LNCAP (cell line): ENCODE measurements around the gene SASH1.

Source experiments
- TF ChIP-seq, protein P1 (sequence below): fragments of 450-650 bp; IDR thresholded peaks from 2 replicates; pipeline ENCODE4 v1.5.1; 2017; ENCODE audit warnings: mild to moderate bottlenecking

The SASH1 gene

DNA sequence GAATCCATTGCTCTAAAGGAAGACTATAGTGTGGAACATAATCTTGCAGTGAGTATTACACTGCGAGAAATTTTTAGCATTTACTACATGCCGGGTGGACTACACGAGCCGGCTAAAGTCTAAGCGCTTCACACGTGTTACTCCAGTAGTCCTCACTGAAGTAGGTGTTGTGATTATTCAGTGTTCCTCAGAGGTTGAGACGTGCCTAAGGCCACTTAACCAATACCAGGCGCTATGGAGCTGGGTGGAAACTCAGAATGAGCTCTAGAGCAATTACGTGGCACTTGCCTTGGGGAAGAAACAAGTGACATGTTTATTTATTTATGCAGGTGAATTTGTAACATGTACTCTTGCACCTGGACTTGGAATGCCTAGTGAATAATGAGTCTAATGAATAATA, 46.4 kb downstream of the SASH1 start:
- TF ChIP-seq, protein P1, sequence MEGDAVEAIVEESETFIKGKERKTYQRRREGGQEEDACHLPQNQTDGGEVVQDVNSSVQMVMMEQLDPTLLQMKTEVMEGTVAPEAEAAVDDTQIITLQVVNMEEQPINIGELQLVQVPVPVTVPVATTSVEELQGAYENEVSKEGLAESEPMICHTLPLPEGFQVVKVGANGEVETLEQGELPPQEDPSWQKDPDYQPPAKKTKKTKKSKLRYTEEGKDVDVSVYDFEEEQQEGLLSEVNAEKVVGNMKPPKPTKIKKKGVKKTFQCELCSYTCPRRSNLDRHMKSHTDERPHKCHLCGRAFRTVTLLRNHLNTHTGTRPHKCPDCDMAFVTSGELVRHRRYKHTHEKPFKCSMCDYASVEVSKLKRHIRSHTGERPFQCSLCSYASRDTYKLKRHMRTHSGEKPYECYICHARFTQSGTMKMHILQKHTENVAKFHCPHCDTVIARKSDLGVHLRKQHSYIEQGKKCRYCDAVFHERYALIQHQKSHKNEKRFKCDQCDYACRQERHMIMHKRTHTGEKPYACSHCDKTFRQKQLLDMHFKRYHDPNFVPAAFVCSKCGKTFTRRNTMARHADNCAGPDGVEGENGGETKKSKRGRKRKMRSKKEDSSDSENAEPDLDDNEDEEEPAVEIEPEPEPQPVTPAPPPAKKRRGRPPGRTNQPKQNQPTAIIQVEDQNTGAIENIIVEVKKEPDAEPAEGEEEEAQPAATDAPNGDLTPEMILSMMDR: no peak

- TF ChIP-seq, protein P1: no peak
Observed at GRCh38 chr6:148389917-148390316, 47.3 kb downstream of the SASH1 start.

DNA sequence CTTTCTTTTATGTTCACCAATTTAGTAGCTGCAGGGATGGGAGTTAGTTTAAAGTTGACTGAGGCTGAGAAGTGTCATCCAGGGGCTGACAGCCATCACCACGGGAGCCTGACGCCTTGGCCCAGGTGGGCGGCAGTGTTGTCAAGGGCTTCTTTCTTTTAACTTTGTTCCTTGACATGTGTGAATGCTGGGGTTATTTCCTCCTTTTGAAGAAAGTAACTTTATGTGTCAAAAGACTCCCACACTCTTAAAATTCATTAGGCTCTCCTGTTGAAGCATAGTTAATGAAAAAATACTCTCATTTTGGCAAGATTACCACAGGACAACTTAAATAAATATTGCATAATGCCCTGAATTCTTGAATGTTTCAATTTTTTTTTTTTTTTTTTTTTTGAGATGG, 50.0 kb downstream of the SASH1 start:
- TF ChIP-seq, protein P1: no peak

- TF ChIP-seq, protein P1: no peak
Observed at GRCh38 chr6:148395583-148396101, 53.0 kb downstream of the SASH1 start.

- TF ChIP-seq, protein P1: no peak
Observed at GRCh38 chr6:148396411-148396810, 53.8 kb downstream of the SASH1 start.

DNA sequence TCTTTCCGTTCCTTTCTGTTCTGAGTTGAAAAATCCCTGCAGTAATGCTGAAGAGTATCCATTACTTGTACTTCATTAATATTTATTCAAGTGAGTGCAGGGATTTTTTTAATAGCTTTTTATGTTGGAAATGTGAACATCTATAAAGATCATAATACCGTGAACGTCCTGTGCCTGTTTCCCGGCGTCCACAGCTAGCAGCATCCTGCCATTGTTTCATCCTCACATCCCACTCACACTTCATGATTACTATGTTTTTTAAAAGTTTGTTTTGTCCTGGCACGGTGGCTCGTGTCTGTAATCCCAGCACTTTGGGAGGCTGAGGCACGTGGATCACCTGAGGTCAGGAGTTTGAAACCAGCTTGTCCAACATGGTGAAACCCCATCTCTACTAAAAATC, 54.3 kb downstream of the SASH1 start:
- TF ChIP-seq, protein P1: no peak

DNA sequence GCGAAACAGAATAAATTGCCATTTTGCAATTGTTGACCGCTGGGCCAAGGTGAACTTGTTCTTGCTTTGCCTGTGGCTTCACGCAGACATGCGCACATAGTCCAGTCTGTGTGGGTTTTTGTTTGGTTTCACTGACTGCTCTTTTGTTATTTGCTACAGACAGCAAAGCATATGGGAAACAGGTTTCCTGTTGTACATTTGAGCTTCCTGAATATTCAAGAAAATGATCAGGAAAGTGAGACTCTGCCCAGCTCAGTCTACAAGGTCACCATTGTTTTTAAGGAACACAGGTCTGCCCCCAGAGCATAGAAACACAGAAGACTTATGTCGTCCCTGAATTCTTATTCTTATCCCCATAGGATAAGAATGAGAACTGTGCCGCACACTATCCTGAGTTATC, 55.6 kb downstream of the SASH1 start:
- TF ChIP-seq, protein P1: no peak

DNA sequence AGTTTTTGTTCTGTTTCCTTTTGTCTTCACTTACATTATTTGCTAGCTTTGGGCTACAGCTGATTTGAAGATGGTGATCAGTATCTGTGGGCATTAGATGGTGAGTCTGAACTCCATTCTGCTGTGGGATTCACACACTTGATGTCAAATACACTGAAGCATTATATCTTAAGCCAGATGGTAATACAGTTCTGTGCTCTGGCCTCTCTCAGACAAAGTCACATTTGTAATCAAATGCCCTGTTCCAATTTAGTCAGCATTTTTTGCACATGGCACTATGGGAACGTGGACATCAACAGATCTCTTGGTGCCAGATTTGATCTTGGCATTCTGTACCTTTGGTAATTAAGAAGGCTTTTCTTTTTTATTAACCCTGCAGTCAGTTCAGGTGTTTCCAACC, 56.0 kb downstream of the SASH1 start:
- TF ChIP-seq, protein P1: no peak
